ENCODE measurements around the gene SSMEM1.
A peak's percentile ranks its signal among the peaks of the same experiment; 100 is the strongest.

SSMEM1 gene, protein sequence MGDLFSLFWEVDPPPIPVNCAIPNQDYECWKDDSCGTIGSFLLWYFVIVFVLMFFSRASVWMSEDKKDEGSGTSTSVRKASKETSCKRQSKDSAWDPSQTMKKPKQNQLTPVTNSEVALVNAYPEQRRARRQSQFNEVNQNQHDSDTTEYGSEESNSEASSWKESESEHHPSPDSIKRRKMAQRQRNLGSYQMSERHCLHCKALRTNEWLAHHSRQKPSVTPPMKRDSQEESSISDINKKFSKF

GRCh38 chr7:130207642-130208041, at the start of gene SSMEM1:
TSS of gene SSMEM1 (plus strand) at chr7:130207860. CDS start at chr7:130207911, 51 bp downstream.
- H3K27ac ChIP-seq, result peak within 1 kb of the TSS; percentile 48; the same call in 1 of the 2 replicates
- TF ChIP-seq FOXP2 (optimal IDR thresholded peaks at IDR 0.05; ENCODE audit: control extremely low read depth, extremely low read length, insufficient read depth), result no peak
- no peak for TF ChIP-seq EZH2 (IDR thresholded peaks at IDR 0.05)
- no peak for TF ChIP-seq POLR2AphosphoS5 (IDR thresholded peaks at IDR 0.05; ENCODE audit: borderline replicate concordance, low read depth, low read length)
- no peak for DNase-seq (ENCODE audit: low read depth, low spot score)
- peaks cover 15% of the 10 kb centered on the region for H3K36me3 ChIP-seq (ENCODE audit: insufficient read depth, low read length)
- no peaks in the 10 kb centered on the region for H3K9me3 ChIP-seq (ENCODE audit: low read depth, low read length)
- H3K4me3 ChIP-seq, result no peak within 1 kb of the TSS
- H3K9ac ChIP-seq (ENCODE audit: insufficient read length), result no peak within 1 kb of the TSS

GRCh38 chr7:130160023-130160422, 47.6 kb upstream of the SSMEM1 start:
- DNase-seq (ENCODE audit: low read depth, low spot score), result no peak
- peaks cover 51% of the 10 kb centered on the region for H3K36me3 ChIP-seq (ENCODE audit: insufficient read depth, low read length)
- H3K9me3 ChIP-seq (ENCODE audit: low read depth, low read length), result peaks cover 3% of the 10 kb centered on the region; the same call in 1 of the 2 replicates
- TF ChIP-seq FOXP2 (optimal IDR thresholded peaks at IDR 0.05; ENCODE audit: control extremely low read depth, extremely low read length, insufficient read depth) (no peak), POLR2AphosphoS5 (IDR thresholded peaks at IDR 0.05; ENCODE audit: borderline replicate concordance, low read depth, low read length) (no peak), EZH2 (IDR thresholded peaks at IDR 0.05) (no peak)
- H3K9ac ChIP-seq (ENCODE audit: insufficient read length), result no peak overlapping the region
- H3K4me3 ChIP-seq, result no peak overlapping the region
- H3K27ac ChIP-seq, result no peak overlapping the region

GRCh38 chr7:130160455-130160854, 47.2 kb upstream of the SSMEM1 start:
- H3K9me3 ChIP-seq (ENCODE audit: low read depth, low read length), result peaks cover 3% of the 10 kb centered on the region; the same call in 1 of the 2 replicates
- peaks cover 55% of the 10 kb centered on the region for H3K36me3 ChIP-seq (ENCODE audit: insufficient read depth, low read length)
- DNase-seq (ENCODE audit: low read depth, low spot score), result no peak
- TF ChIP-seq POLR2AphosphoS5 (IDR thresholded peaks at IDR 0.05; ENCODE audit: borderline replicate concordance, low read depth, low read length) (no peak), FOXP2 (optimal IDR thresholded peaks at IDR 0.05; ENCODE audit: control extremely low read depth, extremely low read length, insufficient read depth) (no peak), EZH2 (IDR thresholded peaks at IDR 0.05) (no peak)
- H3K4me3 ChIP-seq, result no peak overlapping the region
- H3K27ac ChIP-seq, result no peak overlapping the region
- no peak overlapping the region for H3K9ac ChIP-seq (ENCODE audit: insufficient read length)

DNA sequence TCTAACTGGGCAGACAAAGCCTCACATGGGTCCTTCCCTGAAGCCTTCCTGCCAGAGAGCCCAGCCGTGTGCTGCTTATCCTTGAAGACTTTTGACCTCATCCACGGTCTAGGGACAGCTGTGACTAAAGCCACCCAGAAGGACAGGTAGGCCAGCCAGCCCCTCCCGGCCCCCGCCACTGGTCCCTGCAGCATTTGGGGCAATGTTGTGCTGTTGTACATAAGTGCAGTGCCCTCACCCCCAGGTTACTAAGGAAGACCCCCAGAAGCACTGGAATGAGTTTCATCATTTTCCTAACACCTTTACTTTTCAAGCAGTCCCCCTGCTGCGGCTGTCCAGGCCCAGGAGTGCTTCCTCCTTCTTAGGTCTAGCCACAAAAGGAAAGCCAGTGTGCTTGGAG, 45.5 kb upstream of the SSMEM1 start:
- no peak overlapping the region for H3K9ac ChIP-seq (ENCODE audit: insufficient read length)
- peaks cover 67% of the 10 kb centered on the region for H3K36me3 ChIP-seq (ENCODE audit: insufficient read depth, low read length)
- TF ChIP-seq EZH2 (IDR thresholded peaks at IDR 0.05), result no peak
- TF ChIP-seq POLR2AphosphoS5 (IDR thresholded peaks at IDR 0.05; ENCODE audit: borderline replicate concordance, low read depth, low read length), result no peak
- TF ChIP-seq FOXP2 (optimal IDR thresholded peaks at IDR 0.05; ENCODE audit: control extremely low read depth, extremely low read length, insufficient read depth), result no peak

GRCh38 chr7:130174237-130174959, 33.3 kb upstream of the SSMEM1 start:
- Histone ChIP-seq H3K36me3 (ENCODE audit: insufficient read depth, low read length) (peaks cover 72% of the 10 kb centered on the region), H3K27ac (no peak overlapping the region), H3K9ac (ENCODE audit: insufficient read length) (no peak overlapping the region), H3K9me3 (ENCODE audit: low read depth, low read length) (no peaks in the 10 kb centered on the region), H3K4me3 (no peak overlapping the region)
- DNase-seq (ENCODE audit: low read depth, low spot score), result no peak
- no peak for TF ChIP-seq POLR2AphosphoS5 (IDR thresholded peaks at IDR 0.05; ENCODE audit: borderline replicate concordance, low read depth, low read length)
- no peak for TF ChIP-seq FOXP2 (optimal IDR thresholded peaks at IDR 0.05; ENCODE audit: control extremely low read depth, extremely low read length, insufficient read depth)
- no peak for TF ChIP-seq EZH2 (IDR thresholded peaks at IDR 0.05)

More for the DNA sequence above, 45.5 kb upstream of the SSMEM1 start:
- DNase-seq (ENCODE audit: low read depth, low spot score), result no peak
- H3K9me3 ChIP-seq (ENCODE audit: low read depth, low read length), result no peaks in the 10 kb centered on the region
- no peak overlapping the region for H3K27ac ChIP-seq
- H3K4me3 ChIP-seq, result no peak overlapping the region

DNA sequence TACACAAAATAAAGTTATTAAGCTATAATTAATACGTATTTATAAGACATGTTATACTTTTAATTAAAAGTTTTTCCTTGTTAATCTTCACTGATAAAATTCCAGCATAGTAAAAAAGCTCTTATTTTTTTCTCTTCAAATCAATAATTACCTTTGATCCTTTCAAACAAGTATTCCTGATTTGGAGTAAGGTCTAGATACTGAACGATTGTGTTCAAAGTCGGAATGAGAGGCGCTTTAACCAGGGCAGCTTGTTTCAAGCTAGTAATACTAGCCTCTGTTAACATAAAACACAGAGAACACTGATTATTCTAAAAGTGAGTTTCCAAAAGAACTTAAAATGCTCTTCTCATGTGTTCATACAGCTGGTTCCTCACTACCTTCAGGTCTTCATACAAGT, 29.4 kb upstream of the SSMEM1 start:
- no peak overlapping the region for H3K4me3 ChIP-seq
- no peak for TF ChIP-seq EZH2 (IDR thresholded peaks at IDR 0.05)
- TF ChIP-seq POLR2AphosphoS5 (IDR thresholded peaks at IDR 0.05; ENCODE audit: borderline replicate concordance, low read depth, low read length), result no peak
- no peak for TF ChIP-seq FOXP2 (optimal IDR thresholded peaks at IDR 0.05; ENCODE audit: control extremely low read depth, extremely low read length, insufficient read depth)
- H3K36me3 ChIP-seq (ENCODE audit: insufficient read depth, low read length), result peaks cover 73% of the 10 kb centered on the region
- H3K27ac ChIP-seq, result no peak overlapping the region
- H3K9me3 ChIP-seq (ENCODE audit: low read depth, low read length), result no peaks in the 10 kb centered on the region
- no peak overlapping the region for H3K9ac ChIP-seq (ENCODE audit: insufficient read length)
- DNase-seq (ENCODE audit: low read depth, low spot score), result no peak

GRCh38 chr7:130179631-130180030, 28.0 kb upstream of the SSMEM1 start:
- Histone ChIP-seq H3K4me3 (no peak overlapping the region), H3K9me3 (ENCODE audit: low read depth, low read length) (no peaks in the 10 kb centered on the region), H3K36me3 (ENCODE audit: insufficient read depth, low read length) (peaks cover 73% of the 10 kb centered on the region), H3K9ac (ENCODE audit: insufficient read length) (no peak overlapping the region), H3K27ac (no peak overlapping the region)
- DNase-seq (ENCODE audit: low read depth, low spot score), result no peak
- no peak for TF ChIP-seq FOXP2 (optimal IDR thresholded peaks at IDR 0.05; ENCODE audit: control extremely low read depth, extremely low read length, insufficient read depth)
- TF ChIP-seq POLR2AphosphoS5 (IDR thresholded peaks at IDR 0.05; ENCODE audit: borderline replicate concordance, low read depth, low read length), result no peak
- no peak for TF ChIP-seq EZH2 (IDR thresholded peaks at IDR 0.05)

DNA sequence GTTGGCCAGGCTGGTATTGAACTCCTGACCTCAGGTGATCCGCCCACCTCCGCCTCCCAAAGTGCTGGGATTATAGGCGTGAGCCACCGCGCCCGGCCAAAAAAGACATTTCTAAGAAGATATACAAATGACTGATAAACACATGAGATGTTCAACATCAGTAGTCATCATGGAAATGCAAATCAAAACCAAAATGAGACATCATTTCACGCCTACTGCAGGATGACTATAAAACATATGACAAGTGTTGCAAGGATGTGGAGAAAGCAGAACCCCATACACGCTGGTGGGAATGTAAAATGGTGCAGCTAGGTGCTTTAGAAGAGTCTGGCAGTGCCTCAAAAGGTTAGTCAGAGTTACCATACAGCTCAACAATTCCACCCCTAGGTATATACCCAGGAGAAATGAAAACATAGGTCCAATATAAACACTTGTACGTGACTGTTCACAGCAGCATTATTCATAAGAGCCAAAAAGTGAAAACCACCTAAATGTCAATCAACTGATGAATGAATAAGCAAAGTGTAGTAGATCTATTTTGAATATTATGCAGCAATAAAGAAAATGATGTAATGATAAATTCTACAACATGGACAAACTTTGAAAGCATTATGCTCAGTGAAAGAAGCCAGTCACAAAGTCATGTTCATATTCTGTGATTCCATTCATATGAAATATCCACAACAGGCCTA, 26.9 kb upstream of the SSMEM1 start:
- no peak for DNase-seq (ENCODE audit: low read depth, low spot score)

More for the DNA sequence above, 26.9 kb upstream of the SSMEM1 start:
- TF ChIP-seq EZH2 (IDR thresholded peaks at IDR 0.05) (no peak), POLR2AphosphoS5 (IDR thresholded peaks at IDR 0.05; ENCODE audit: borderline replicate concordance, low read depth, low read length) (no peak), FOXP2 (optimal IDR thresholded peaks at IDR 0.05; ENCODE audit: control extremely low read depth, extremely low read length, insufficient read depth) (no peak)
- Histone ChIP-seq H3K9me3 (ENCODE audit: low read depth, low read length) (no peaks in the 10 kb centered on the region), H3K36me3 (ENCODE audit: insufficient read depth, low read length) (peaks cover 74% of the 10 kb centered on the region), H3K9ac (ENCODE audit: insufficient read length) (no peak overlapping the region), H3K4me3 (no peak overlapping the region), H3K27ac (no peak overlapping the region)

All from SK-N-MC (cell line).